Measurements from ENCODE around the gene TLE4.

- TF ChIP-seq POLR2A (IDR thresholded peaks at IDR 0.05) = no peak
- TF ChIP-seq CTCF (IDR thresholded peaks at IDR 0.05) = no peak
Observed at GRCh38 chr9:79569814-79570447, 1.8 kb upstream of the TLE4 start.
